ENCODE measurements around the gene HIVEP3. TPM values are rescaled to one million over a fixed set of nuclear protein-coding genes. Genes with fewer than 3 reads are reported as not detected.
"Not testable (repeated sequence)": the region's sequence is repeated elsewhere in the genome, so short reads cannot be mapped to it uniquely, and the experiment has no call there.

The HIVEP3 gene
- total RNA-seq, 1 experiment from 2014 or later: 6.0 TPM

DNA sequence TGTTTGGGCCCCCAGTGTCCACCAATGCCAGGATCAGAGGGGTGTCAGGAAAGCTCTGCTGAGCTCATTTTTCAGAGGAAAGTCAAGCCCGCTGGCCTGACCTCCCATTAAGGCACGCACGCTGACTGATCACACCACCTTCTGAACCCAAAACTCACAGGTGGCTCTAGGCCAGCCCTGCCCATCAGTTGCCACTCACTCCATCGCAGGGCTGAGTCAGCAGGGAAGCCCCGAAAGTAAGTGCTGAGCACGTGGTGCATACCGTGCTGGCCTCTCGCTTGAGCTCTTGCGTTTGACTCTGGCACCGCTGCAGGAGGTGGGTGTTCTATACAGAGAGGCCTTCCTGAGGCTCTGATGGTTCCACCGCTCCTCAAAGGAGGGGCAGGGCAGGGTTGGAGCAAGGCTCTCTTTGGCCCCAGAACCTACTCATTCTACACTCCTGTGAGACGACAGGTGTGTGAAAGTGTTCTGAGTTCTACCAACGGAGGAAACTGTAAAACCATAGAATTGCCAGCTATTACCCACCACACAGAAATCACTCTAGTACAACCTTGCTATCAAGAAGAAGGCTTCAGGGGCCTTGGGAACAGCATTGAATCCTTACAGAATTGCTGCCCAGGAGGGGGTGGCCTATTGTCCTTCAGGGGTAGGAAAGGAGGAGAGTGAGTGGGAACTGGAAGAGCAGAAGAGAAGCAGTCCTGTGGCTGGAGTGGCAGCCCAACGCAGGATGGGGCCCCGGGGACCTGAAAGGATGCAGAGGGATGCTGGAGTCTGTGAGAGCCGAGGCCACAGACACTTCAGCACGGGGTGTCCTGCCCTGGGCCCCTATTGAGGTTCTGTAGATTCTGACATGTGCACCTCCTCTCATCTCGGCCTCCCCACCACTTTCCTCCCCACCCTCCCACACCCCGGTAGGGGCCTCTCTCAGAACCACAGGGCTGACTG, 219.5 kb downstream of the HIVEP3 start (continued):
- TF ChIP-seq SIN3A (IDR thresholded peaks at IDR 0.05; ENCODE audit: borderline replicate concordance, insufficient read depth, low read depth, low read length): no peak

GRCh38 chr1:41696381-41696780, 222.3 kb downstream of the HIVEP3 start:
- CTCF ChIA-PET: no interaction called here
- H3K36me3 ChIP-seq (ENCODE audit: control insufficient read depth, insufficient read depth, low read length): no peaks in the 10 kb centered on the region
- POLR2A ChIA-PET: no interaction called here
- H3K4me3 ChIP-seq (ENCODE audit: low read depth in 2 of 2, low read length in 2 of 2): no peak overlapping the region
- H3K9me3 ChIP-seq (ENCODE audit: control insufficient read depth, insufficient read depth, low read depth, low read length): no peaks in the 10 kb centered on the region
- ATAC-seq: no peak
- intact Hi-C loops (cut with micrococcal nuclease; ENCODE audit: unreplicated experiment): no loop called here
- TF ChIP-seq POLR2AphosphoS5 (IDR thresholded peaks at IDR 0.05; ENCODE audit: low read depth, low read length): no peak
- no peak for TF ChIP-seq TCF7L2 (IDR thresholded peaks at IDR 0.05; ENCODE audit: low read depth, low read length)
- TF ChIP-seq SIN3A (IDR thresholded peaks at IDR 0.05; ENCODE audit: borderline replicate concordance, insufficient read depth, low read depth, low read length): no peak
- TF ChIP-seq, protein P1, sequence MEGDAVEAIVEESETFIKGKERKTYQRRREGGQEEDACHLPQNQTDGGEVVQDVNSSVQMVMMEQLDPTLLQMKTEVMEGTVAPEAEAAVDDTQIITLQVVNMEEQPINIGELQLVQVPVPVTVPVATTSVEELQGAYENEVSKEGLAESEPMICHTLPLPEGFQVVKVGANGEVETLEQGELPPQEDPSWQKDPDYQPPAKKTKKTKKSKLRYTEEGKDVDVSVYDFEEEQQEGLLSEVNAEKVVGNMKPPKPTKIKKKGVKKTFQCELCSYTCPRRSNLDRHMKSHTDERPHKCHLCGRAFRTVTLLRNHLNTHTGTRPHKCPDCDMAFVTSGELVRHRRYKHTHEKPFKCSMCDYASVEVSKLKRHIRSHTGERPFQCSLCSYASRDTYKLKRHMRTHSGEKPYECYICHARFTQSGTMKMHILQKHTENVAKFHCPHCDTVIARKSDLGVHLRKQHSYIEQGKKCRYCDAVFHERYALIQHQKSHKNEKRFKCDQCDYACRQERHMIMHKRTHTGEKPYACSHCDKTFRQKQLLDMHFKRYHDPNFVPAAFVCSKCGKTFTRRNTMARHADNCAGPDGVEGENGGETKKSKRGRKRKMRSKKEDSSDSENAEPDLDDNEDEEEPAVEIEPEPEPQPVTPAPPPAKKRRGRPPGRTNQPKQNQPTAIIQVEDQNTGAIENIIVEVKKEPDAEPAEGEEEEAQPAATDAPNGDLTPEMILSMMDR (IDR thresholded peaks at IDR 0.05): no peak
- TF ChIP-seq, protein P2, sequence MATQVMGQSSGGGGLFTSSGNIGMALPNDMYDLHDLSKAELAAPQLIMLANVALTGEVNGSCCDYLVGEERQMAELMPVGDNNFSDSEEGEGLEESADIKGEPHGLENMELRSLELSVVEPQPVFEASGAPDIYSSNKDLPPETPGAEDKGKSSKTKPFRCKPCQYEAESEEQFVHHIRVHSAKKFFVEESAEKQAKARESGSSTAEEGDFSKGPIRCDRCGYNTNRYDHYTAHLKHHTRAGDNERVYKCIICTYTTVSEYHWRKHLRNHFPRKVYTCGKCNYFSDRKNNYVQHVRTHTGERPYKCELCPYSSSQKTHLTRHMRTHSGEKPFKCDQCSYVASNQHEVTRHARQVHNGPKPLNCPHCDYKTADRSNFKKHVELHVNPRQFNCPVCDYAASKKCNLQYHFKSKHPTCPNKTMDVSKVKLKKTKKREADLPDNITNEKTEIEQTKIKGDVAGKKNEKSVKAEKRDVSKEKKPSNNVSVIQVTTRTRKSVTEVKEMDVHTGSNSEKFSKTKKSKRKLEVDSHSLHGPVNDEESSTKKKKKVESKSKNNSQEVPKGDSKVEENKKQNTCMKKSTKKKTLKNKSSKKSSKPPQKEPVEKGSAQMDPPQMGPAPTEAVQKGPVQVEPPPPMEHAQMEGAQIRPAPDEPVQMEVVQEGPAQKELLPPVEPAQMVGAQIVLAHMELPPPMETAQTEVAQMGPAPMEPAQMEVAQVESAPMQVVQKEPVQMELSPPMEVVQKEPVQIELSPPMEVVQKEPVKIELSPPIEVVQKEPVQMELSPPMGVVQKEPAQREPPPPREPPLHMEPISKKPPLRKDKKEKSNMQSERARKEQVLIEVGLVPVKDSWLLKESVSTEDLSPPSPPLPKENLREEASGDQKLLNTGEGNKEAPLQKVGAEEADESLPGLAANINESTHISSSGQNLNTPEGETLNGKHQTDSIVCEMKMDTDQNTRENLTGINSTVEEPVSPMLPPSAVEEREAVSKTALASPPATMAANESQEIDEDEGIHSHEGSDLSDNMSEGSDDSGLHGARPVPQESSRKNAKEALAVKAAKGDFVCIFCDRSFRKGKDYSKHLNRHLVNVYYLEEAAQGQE (IDR thresholded peaks at IDR 0.05; ENCODE audit: insufficient read depth in 1 of 2, low read depth in 2 of 2, low read length in 1 of 2): no peak
- no TSS peak for BruUV-seq (replicated peaks)
- no peaks in the 10 kb centered on the region for H3K4me1 ChIP-seq (ENCODE audit: control insufficient read depth, insufficient read depth, low read length)
- DNase-seq (ENCODE audit: low read depth, low spot score): no peak
- in situ Hi-C loops (cut with HindIII; ENCODE audit: low pct_unique_long_range_greater_than_20kb, low sequenced_read_pairs): no loop called here
- no peak overlapping the region for H3K27ac ChIP-seq (ENCODE audit: low read length)
- H3K27me3 ChIP-seq (ENCODE audit: control insufficient read depth, insufficient read depth, low read length): no peaks in the 10 kb centered on the region; the same call in 1 of the 2 replicates

- no peak overlapping the region for H3K4me3 ChIP-seq (ENCODE audit: low read depth in 2 of 2, low read length in 2 of 2)
- no peak for ATAC-seq
- H3K9me3 ChIP-seq (ENCODE audit: control insufficient read depth, insufficient read depth, low read depth, low read length): no peaks in the 10 kb centered on the region
- H3K27ac ChIP-seq (ENCODE audit: low read length): no peak overlapping the region
- no TSS peak for BruUV-seq (replicated peaks)
- no peaks in the 10 kb centered on the region for H3K4me1 ChIP-seq (ENCODE audit: control insufficient read depth, insufficient read depth, low read length)
- TF ChIP-seq, protein P2 (IDR thresholded peaks at IDR 0.05; ENCODE audit: insufficient read depth in 1 of 2, low read depth in 2 of 2, low read length in 1 of 2): no peak
- TF ChIP-seq, protein P1 (IDR thresholded peaks at IDR 0.05): no peak
- TF ChIP-seq TCF7L2 (IDR thresholded peaks at IDR 0.05; ENCODE audit: low read depth, low read length) (no peak), SIN3A (IDR thresholded peaks at IDR 0.05; ENCODE audit: borderline replicate concordance, insufficient read depth, low read depth, low read length) (no peak), POLR2AphosphoS5 (IDR thresholded peaks at IDR 0.05; ENCODE audit: low read depth, low read length) (no peak)
- ChIA-PET POLR2A (no interaction called here), CTCF (no interaction called here)
- intact Hi-C loops (cut with micrococcal nuclease; ENCODE audit: unreplicated experiment): no loop called here
- no peaks in the 10 kb centered on the region; the same call in 1 of the 2 replicates for H3K27me3 ChIP-seq (ENCODE audit: control insufficient read depth, insufficient read depth, low read length)
- DNase-seq (ENCODE audit: low read depth, low spot score): no peak
- no peaks in the 10 kb centered on the region for H3K36me3 ChIP-seq (ENCODE audit: control insufficient read depth, insufficient read depth, low read length)
- in situ Hi-C loops (cut with HindIII; ENCODE audit: low pct_unique_long_range_greater_than_20kb, low sequenced_read_pairs): no loop called here
These were observed 223.5 kb downstream of the HIVEP3 start for GRCh38 chr1:41695118-41695745.

DNA sequence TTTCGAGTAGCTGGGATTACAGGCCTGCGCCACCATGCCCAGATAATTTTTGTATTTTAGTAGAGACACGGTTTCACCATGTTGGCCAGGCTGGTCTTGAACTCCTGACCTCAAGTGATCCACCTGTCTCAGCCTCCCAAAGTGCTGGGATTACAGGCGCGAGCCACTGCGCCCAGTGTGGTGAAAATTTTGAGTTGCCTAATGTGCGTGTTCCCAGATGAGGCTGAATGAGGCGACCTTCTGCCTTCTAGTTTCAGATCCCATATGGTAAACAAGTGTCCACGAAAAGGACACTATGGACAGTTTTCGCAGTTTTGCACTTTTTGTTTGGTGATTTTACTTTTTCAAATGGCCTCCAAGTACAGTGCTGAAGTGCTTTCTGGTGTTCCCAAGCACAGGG, 226.8 kb downstream of the HIVEP3 start:
- H3K27ac ChIP-seq (ENCODE audit: low read length); CTCF ChIA-PET; H3K4me1 ChIP-seq (ENCODE audit: control insufficient read depth, insufficient read depth, low read length); in situ Hi-C loops (cut with HindIII; ENCODE audit: low pct_unique_long_range_greater_than_20kb, low sequenced_read_pairs); ATAC-seq; POLR2A ChIA-PET; H3K4me3 ChIP-seq (ENCODE audit: low read depth in 2 of 2, low read length in 2 of 2); H3K27me3 ChIP-seq (ENCODE audit: control insufficient read depth, insufficient read depth, low read length); DNase-seq (ENCODE audit: low read depth, low spot score); H3K36me3 ChIP-seq (ENCODE audit: control insufficient read depth, insufficient read depth, low read length); intact Hi-C loops (cut with micrococcal nuclease; ENCODE audit: unreplicated experiment); BruUV-seq (replicated peaks); H3K9me3 ChIP-seq (ENCODE audit: control insufficient read depth, insufficient read depth, low read depth, low read length): not testable (repeated sequence)

All from Panc1 (cell line).